K562 treated with DMSO at 1 percent for 12 hours (cell line): ENCODE measurements around the gene OR4A16. TPM values are rescaled to one million over a fixed set of nuclear protein-coding genes. Genes with fewer than 3 reads are reported as not detected.

Experiments
- total RNA-seq: library from RNA; unstranded; fragments of 300-600 nt; gene quantifications from 2 replicates; pipeline ENCODE4 v1.2.3, GENCODE V29; 2022; ENCODE audit not compliant: insufficient read depth

Gene OR4A16, protein sequence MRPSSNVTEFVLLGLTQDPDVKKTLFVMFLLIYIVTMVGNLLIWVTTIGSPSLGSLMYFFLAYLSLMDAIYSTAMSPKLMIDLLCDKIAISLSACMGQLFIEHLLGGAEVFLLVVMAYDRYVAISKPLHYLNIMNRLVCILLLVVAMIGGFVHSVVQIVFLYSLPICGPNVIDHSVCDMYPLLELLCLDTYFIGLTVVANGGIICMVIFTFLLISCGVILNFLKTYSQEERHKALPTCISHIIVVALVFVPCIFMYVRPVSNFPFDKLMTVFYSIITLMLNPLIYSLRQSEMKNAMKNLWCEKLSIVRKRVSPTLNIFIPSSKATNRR
- not detected in 2 replicates for total RNA-seq

DNA sequence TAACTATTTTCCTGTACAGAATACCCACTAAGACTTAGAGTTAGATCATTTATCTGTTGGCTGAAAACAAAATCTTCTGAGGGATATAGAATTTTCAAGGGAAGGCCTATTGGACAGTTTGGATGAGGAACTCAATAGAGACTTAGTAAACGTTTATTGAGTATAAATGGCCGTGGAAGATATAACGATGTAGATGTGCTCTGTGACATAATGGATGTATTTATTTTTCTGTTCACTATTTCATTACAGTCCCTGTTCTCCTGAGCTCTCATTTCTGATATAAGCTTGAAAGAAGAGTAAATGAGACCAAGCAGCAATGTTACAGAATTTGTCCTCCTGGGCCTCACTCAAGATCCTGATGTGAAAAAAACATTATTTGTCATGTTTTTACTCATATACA, at the start of gene OR4A16:
OR4A16 (plus strand) TSS at position 301 of the 400 bp plus-strand sequence; CDS start at position 301, 0 bp downstream.

DNA sequence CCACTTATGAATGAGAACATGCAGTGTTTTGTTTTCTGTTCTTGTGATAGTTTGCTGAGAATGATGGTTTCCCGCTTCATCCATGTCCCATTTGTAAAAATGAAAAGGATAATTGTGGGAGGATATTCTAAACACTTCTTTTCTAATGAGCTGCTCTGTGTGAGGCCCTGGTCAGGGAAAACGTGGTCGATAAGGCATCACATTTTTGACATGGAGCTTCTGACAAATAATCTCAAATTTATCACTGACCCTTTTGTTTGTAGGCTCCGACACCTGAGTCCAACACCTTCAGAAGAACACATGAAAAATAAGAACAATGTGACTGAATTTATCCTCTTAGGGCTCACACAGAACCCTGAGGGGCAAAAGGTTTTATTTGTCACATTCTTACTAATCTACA, 24.7 kb downstream of the OR4A16 start, which contains the start of gene OR4A15:
OR4A15 (plus strand) TSS at position 301 of the 400 bp plus-strand sequence; CDS start at position 301, 0 bp downstream.

Other genes starting within 250 kb of the OR4A16 start
- gene TRIM48, start 81.0 kb upstream of the OR4A16 start, total RNA-seq = not detected in 2 replicates
- not detected in 2 replicates for gene OR4A15, start 24.8 kb downstream of the OR4A16 start, total RNA-seq
- not detected in 2 replicates for gene OR4C15, start 211.3 kb downstream of the OR4A16 start, total RNA-seq
- not detected in 2 replicates for gene OR4C16, start 228.9 kb downstream of the OR4A16 start, total RNA-seq